COLO668 (cell line): Measurements from ENCODE around the gene DNAH6.
"Not testable (repeated sequence)": the region's sequence is repeated elsewhere in the genome, so short reads cannot be mapped to it uniquely, and the experiment has no call there.

Experiments used
- DNase-seq: peaks from one replicate; lab custom pipeline; 2025; ENCODE audit not compliant: unreplicated experiment; lab: John Stamatoyannopoulos, UW

The DNAH6 gene

DNA sequence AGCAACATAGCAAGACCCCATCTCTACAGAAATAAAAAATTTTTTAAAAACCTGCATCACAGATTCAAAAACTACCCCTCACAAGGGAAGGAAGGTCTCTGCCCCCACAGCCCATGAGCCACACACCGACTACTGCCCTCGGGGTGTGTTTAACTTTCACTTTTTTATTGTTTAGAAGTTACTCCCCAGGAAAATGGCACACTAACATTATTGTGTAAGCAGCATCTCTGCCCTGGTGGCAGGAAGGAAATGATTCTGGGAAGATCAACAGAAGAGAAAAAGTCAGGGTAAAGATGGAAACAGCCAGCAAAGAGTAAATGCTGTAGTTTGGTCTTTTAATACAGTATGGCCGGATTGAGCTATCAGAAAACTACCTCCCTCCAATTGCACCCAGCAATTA lies 342.6 kb downstream of the DNAH6 start:
- DNase-seq = no peak

DNA sequence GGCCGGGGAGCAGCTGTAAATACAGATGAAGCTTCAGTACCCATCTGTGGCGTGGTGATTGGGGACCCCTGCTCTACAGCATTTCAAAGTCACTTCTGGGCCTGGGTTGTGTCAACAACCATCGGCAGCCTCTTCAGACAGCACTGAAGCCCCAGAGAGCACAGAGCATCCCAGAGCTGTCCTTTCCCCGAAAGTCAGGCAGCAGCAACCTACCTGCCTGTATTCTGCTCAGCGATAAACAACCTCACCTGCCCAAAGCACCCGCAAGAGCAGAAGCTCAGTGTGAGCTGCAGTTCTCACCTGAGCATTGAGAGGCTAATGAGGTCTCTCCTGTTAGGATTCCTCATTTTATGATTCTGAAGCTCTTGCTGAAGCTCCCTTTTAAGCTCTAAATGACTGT lies 345.2 kb downstream of the DNAH6 start:
- DNase-seq = no peak

DNA sequence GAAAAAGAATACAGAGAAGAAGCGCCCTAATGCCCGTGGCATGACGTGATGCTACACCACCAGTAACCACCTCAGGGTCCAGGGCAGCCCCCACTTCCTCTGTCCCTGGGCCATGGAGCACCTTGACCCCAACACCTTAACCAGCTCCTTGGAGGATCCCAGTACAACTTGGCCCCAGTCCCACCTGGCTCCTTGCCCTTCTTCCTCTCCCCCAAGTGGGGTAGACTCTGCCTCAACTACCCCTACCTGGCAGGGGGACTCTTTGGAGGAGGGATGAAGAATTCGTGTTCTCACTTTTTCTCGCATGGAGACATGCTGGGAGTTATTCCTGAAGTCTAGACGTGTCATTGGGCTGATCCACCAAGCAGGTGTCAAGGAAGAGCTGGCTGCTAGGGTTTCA lies 345.7 kb downstream of the DNAH6 start:
- no peak for DNase-seq

- no peak for DNase-seq
Measured at GRCh38 chr2:84865181-84865783, 349.0 kb downstream of the DNAH6 start.

- DNase-seq = no peak
Measured at GRCh38 chr2:84866122-84866521, 349.8 kb downstream of the DNAH6 start.

- DNase-seq = not testable (repeated sequence)
Measured at GRCh38 chr2:84868327-84868726, 352.0 kb downstream of the DNAH6 start.
